Measurements from ENCODE around the gene NDUFA7.
"Not testable (repeated sequence)": the region's sequence is repeated elsewhere in the genome, so short reads cannot be mapped to it uniquely, and the experiment has no call there.

NDUFA7 gene

DNA sequence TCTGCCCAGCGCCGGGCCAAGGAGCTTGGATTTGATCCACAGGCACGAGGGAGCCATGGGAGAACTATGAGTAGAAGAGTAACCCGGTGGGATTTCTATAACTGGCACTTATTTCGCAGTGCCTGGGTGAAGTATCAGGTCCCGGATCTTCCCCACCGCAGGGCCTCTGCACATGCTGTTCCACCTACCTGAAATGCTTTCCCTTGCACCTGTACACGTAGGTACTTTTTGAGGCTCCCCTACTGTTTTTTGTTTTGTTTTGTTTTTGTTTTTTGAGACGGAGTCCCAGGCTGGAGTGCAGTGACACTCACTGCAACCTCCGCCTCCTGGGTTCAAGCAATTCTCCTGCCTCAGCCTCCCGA lies 22.3 kb upstream of the NDUFA7 start:
- TF ChIP-seq, protein P1, sequence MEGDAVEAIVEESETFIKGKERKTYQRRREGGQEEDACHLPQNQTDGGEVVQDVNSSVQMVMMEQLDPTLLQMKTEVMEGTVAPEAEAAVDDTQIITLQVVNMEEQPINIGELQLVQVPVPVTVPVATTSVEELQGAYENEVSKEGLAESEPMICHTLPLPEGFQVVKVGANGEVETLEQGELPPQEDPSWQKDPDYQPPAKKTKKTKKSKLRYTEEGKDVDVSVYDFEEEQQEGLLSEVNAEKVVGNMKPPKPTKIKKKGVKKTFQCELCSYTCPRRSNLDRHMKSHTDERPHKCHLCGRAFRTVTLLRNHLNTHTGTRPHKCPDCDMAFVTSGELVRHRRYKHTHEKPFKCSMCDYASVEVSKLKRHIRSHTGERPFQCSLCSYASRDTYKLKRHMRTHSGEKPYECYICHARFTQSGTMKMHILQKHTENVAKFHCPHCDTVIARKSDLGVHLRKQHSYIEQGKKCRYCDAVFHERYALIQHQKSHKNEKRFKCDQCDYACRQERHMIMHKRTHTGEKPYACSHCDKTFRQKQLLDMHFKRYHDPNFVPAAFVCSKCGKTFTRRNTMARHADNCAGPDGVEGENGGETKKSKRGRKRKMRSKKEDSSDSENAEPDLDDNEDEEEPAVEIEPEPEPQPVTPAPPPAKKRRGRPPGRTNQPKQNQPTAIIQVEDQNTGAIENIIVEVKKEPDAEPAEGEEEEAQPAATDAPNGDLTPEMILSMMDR (conservative IDR thresholded peaks at IDR 0.05) = no peak

DNA sequence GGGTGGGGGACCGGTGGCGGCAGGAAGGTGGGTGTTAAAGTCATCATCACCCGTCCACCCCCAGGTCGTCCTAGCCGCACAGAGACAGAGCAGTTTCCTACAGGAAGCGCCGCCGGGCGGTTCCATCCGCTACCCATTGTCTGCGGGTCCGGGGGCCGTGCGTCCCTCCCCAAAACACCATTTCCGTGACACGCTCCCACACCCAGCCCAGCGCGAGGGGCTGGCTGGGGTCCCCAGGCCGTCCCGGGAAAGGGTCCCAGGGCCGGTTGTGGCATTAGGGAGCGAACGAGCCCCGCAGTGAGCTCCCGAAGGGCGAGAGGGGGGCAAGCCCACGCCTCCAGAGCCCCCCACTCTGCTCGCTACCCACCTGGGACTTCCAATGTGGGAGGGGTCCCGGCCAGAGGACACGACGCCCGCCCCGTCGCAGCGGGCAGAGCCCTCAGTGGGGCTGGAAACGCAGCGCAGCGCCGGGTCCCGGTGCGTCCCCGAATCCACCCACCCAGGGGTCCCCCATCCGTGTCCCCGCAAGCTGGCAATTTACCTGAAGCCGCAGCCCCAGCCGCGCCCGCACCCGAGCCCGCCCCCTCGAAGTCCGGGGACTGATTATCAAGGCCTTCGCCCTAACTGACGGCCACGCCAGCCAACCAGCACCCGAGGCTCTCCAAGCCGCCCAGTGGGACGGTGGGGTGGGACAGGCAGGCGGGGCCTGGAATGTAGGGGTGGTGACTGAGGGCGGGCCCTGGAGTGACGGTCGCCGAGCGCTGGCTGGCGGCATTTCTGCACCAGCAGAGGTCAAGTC lies 21.7 kb upstream of the NDUFA7 start, which contains the start of gene KANK3:
KANK3 (minus strand) TSS at position 579 of the 799 bp plus-strand sequence. CDS start 5,434 bp downstream, outside the sequence.
- no peak within 1 kb of the TSS for H3K27ac ChIP-seq
- TF ChIP-seq, protein P1 (conservative IDR thresholded peaks at IDR 0.05) = no peak

More for the DNA sequence above, 22.3 kb upstream of the NDUFA7 start:
- no peak overlapping the region for H3K27ac ChIP-seq

DNA sequence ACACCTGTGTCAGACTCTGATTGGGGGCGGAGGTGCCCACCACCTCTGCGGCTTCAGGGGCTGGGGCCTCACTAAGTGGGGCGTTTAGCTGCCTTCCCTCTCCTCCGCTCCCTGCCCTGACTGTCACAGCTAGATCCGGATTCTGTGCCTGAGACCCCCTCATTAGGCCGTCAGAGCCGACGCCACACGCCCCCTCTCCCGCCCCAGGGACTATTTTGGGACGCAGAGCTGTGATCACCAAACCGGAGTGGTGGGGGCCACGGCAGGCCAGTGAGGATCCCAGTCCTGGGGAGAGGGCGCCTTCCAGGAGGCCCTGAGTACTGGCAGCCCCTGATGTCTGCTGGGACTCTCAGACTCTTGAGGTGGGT lies 21.1 kb upstream of the NDUFA7 start:
- no peak overlapping the region for H3K27ac ChIP-seq
- TF ChIP-seq, protein P1 (conservative IDR thresholded peaks at IDR 0.05) = no peak

DNA sequence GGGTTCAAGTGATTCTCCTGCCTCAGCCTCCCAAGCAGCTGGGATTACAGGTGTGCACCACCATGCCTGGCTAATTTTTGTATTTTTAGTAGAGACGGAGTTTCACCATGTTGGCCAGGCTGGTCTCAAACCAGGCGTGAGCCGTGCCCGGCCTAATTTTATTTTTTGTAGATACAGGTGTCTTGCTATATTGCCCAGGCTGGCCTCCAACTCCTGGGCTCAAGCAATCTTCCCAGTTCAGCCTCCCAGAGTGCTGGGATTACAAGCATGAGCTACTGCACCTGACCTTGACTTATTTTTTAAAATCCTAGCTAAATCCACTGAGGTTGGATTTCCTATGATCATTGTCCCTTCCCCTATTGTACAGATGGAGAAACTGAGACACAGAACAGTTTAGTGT lies 20.3 kb upstream of the NDUFA7 start:
- not testable (repeated sequence) for H3K27ac ChIP-seq

DNA sequence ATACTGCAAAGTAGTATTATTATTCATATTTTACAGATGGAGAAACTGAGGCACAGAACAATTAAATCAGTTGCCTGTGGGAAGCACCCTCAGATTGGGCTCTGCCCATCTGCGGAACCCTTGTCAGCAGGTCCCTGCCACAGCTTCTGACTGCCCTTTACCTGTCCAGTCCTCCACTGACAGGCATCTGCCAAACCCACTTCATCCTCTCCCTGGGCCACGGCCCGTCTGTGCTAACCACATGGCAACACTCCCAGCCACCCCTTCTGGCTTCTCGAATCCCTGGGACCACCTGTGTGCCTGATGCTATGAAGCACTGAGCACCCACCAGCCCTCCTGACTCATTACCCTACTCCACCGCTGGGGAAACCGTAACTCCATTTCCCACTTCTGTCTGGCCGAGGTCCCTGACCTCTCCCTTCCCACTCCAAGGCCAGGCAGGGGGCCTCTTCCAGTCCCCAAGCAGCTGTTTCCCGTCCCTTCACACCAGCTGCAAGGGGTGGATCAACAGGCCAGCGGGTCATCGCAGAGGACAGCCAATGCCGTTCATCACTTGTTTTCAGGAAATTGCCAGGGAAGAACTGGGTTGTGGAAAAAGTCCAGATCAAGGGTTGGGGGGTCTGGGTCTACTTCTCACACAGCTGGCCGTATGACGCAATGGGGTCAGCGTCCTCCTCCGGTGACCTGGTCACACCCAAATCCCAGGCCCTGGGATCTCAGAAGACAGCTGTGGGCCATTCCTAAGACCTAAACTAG lies 19.3 kb upstream of the NDUFA7 start:
- TF ChIP-seq, protein P1 (conservative IDR thresholded peaks at IDR 0.05) = no peak

DNA sequence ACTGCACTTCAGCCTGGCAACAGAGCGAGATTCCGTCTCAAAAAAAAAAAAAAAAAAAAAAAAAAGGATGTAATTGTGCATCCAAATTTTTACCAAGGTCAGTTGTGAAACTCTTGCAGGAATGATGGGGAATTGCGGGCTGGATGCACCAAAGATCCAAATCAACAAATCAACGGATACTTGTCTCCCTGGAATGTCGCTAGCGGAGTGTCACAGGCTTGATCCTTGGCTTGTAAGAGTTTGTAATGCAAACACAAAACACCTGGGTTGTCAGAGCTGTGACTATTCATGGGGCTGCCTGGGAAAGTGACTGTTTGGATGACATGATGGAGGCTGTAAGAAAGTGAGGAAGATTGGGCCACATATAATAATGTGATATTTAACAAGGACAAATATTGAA lies 17.7 kb upstream of the NDUFA7 start:
- TF ChIP-seq, protein P1 (conservative IDR thresholded peaks at IDR 0.05) = no peak
- no peak overlapping the region for H3K27ac ChIP-seq

More for the DNA sequence above, 19.3 kb upstream of the NDUFA7 start:
- no peak overlapping the region for H3K27ac ChIP-seq

DNA sequence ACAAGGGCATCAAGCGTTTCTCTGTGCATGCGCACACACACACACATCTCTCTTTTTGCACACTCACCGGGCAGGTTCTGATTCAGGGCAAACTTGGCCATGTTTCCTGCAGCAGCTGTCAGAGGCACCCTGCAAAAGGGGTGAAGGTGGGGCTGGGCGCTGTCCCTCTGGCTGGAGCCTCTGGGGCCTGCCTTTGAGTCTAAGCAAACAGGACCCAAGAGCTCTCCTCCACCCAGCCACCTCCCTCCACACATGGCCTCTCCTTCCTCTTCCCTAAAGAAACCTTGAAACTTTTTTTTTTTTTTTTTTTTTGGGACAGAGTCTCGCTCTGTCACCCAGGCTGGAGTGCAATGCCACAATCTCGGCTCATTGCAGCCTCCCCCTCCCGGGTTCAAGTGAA lies 16.6 kb upstream of the NDUFA7 start:
- H3K27ac ChIP-seq = no peak overlapping the region

More for the DNA sequence above, 16.6 kb upstream of the NDUFA7 start:
- TF ChIP-seq, protein P1 (conservative IDR thresholded peaks at IDR 0.05) = no peak
